ENCODE data around the gene SOWAHA. TPM values are rescaled to one million over a fixed set of nuclear protein-coding genes. Genes with fewer than 3 reads are reported as not detected.

Gene SOWAHA
- total RNA-seq, 1 donor from 2014 or later, result not detected

GRCh38 chr5:132773601-132774355 lies 39.3 kb upstream of the SOWAHA start:
- H3K27ac ChIP-seq, result no peak overlapping the region
- H3K27me3 ChIP-seq, result peaks cover 36% of the 10 kb centered on the region
- Mint-ChIP-seq H3K4me1 (peaks cover 54% of the 10 kb centered on the region), H3K9me3 (no peaks in the 10 kb centered on the region), H3K27ac (peak overlapping the region; percentile 84), H3K27me3 (ENCODE audit: insufficient read depth, low read depth) (peaks cover 4% of the 10 kb centered on the region), H3K36me3 (peaks cover 2% of the 10 kb centered on the region), H3K4me3 (no peak overlapping the region)
- H3F3A ChIP-seq (ENCODE audit: low read depth), result peaks cover 40% of the 10 kb centered on the region
- no peak overlapping the region for H3K4me2 ChIP-seq
- no peaks in the 10 kb centered on the region for H3K9me3 ChIP-seq (ENCODE audit: low read depth)
- peaks cover 30% of the 10 kb centered on the region for H3K4me1 ChIP-seq
- peaks cover 20% of the 10 kb centered on the region for H4K20me1 ChIP-seq (ENCODE audit: low read depth)
- H3K36me3 ChIP-seq, result no peaks in the 10 kb centered on the region
- no peak overlapping the region for H2AFZ ChIP-seq (replicated peaks)
- peaks cover 6% of the 10 kb centered on the region for H3K79me2 ChIP-seq (ENCODE audit: low read depth)
- TF ChIP-seq EZH2phosphoT487 (IDR thresholded peaks at IDR 0.05), result no peak
- no peak for TF ChIP-seq CTCF (IDR thresholded peaks at IDR 0.05)
- TF ChIP-seq EZH2 (IDR thresholded peaks at IDR 0.05), result no peak
- no peak overlapping the region for H3K4me3 ChIP-seq
- DNase-seq (ENCODE audit: low spot score), result no peak
- no peak overlapping the region for H3K9ac ChIP-seq

- Histone ChIP-seq H3K4me1 (peaks cover 30% of the 10 kb centered on the region), H3K27ac (no peak overlapping the region), H3K36me3 (no peaks in the 10 kb centered on the region), H3K27me3 (peaks cover 42% of the 10 kb centered on the region), H3K4me3 (no peak overlapping the region), H3K4me2 (no peak overlapping the region), H3K79me2 (ENCODE audit: low read depth) (peaks cover 6% of the 10 kb centered on the region), H3K9ac (no peak overlapping the region), H3K9me3 (ENCODE audit: low read depth) (no peaks in the 10 kb centered on the region), H2AFZ (replicated peaks) (no peak overlapping the region), H4K20me1 (ENCODE audit: low read depth) (peaks cover 20% of the 10 kb centered on the region), H3F3A (ENCODE audit: low read depth) (peaks cover 42% of the 10 kb centered on the region)
- no peak for TF ChIP-seq CTCF (IDR thresholded peaks at IDR 0.05)
- TF ChIP-seq EZH2phosphoT487 (IDR thresholded peaks at IDR 0.05), result no peak
- no peak for TF ChIP-seq EZH2 (IDR thresholded peaks at IDR 0.05)
- no peak for DNase-seq (ENCODE audit: low spot score)
- H3K27ac Mint-ChIP-seq, result no peak overlapping the region
- peaks cover 4% of the 10 kb centered on the region for H3K27me3 Mint-ChIP-seq (ENCODE audit: insufficient read depth, low read depth)
- peaks cover 2% of the 10 kb centered on the region for H3K36me3 Mint-ChIP-seq
- H3K4me1 Mint-ChIP-seq, result peaks cover 54% of the 10 kb centered on the region
- H3K4me3 Mint-ChIP-seq, result peak overlapping the region; percentile 89
- no peaks in the 10 kb centered on the region for H3K9me3 Mint-ChIP-seq
Measured at GRCh38 chr5:132774406-132774805, 38.7 kb upstream of the SOWAHA start.

- peaks cover 47% of the 10 kb centered on the region for H3K27me3 ChIP-seq
- Mint-ChIP-seq H3K9me3 (no peaks in the 10 kb centered on the region), H3K4me1 (peaks cover 54% of the 10 kb centered on the region), H3K4me3 (peak overlapping the region; percentile 89), H3K36me3 (peaks cover 2% of the 10 kb centered on the region), H3K27me3 (ENCODE audit: insufficient read depth, low read depth) (peaks cover 4% of the 10 kb centered on the region), H3K27ac (no peak overlapping the region)
- peaks cover 20% of the 10 kb centered on the region for H4K20me1 ChIP-seq (ENCODE audit: low read depth)
- H3K4me3 ChIP-seq, result no peak overlapping the region
- peaks cover 30% of the 10 kb centered on the region for H3K4me1 ChIP-seq
- H3F3A ChIP-seq (ENCODE audit: low read depth), result peaks cover 42% of the 10 kb centered on the region
- no peak overlapping the region for H3K9ac ChIP-seq
- H3K36me3 ChIP-seq, result no peaks in the 10 kb centered on the region
- TF ChIP-seq EZH2 (IDR thresholded peaks at IDR 0.05) (no peak), CTCF (IDR thresholded peaks at IDR 0.05) (no peak), EZH2phosphoT487 (IDR thresholded peaks at IDR 0.05) (no peak)
- H3K79me2 ChIP-seq (ENCODE audit: low read depth), result peaks cover 6% of the 10 kb centered on the region
- no peak for DNase-seq (ENCODE audit: low spot score)
- H3K4me2 ChIP-seq, result peak overlapping the region; percentile 98
- H3K9me3 ChIP-seq (ENCODE audit: low read depth), result no peaks in the 10 kb centered on the region
- H3K27ac ChIP-seq, result no peak overlapping the region
- no peak overlapping the region for H2AFZ ChIP-seq (replicated peaks)
Measured at GRCh38 chr5:132774896-132775295, 38.2 kb upstream of the SOWAHA start.
